Activated T-helper 2 cell treated with anti-CD3 and anti-CD28 coated beads, Interferon-gamma antibody, Interleukin-2, Interleukin-4, amounts not matched to agents 10 μg/mL and 5 μg/mL and 100 μg/mL, durations not matched to agents 14 hours and 24 hours and 36 hours (primary cell): ENCODE measurements around the gene KCNAB1. TPM values are rescaled to one million over a fixed set of nuclear protein-coding genes. Genes with fewer than 3 reads are reported as not detected.
"Not testable (repeated sequence)": the region's sequence is repeated elsewhere in the genome, so short reads cannot be mapped to it uniquely, and the experiment has no call there.

ENCODE experiments used
- DNase-seq: peaks from one replicate; pipeline ENCODE4 v3.0.0; 2021; ENCODE audit warnings: low spot score
- H3K27ac Mint-ChIP-seq: one replicate; pipeline ENCODE4 v1.8.0; 2021; ENCODE audit warnings: mixed read lengths
- H3K27me3 Mint-ChIP-seq: one replicate; pipeline ENCODE4 v1.8.0; 2021; ENCODE audit warnings: low read depth, mixed read lengths
- H3K36me3 Mint-ChIP-seq: one replicate; pipeline ENCODE4 v1.8.0; 2021; ENCODE audit warnings: low read depth, mixed read lengths
- H3K4me1 Mint-ChIP-seq: one replicate; pipeline ENCODE4 v1.8.0; 2021; ENCODE audit warnings: low read depth, mixed read lengths
- H3K4me3 Mint-ChIP-seq: one replicate; pipeline ENCODE4 v1.8.0; 2021; ENCODE audit warnings: low read depth, mild to moderate bottlenecking, moderate library complexity, mixed read lengths
- H3K9me3 Mint-ChIP-seq: one replicate; pipeline ENCODE4 v1.8.0; 2021; ENCODE audit warnings: mixed read lengths
- intact Hi-C: fragments of 100-400 bp; cut with micrococcal nuclease; formaldehyde crosslinking; loops from one replicate; pipeline ENCODE4 v1.15.1; 2023
- total RNA-seq: library from RNA; stranded (reverse); gene quantifications from 2 replicates; pipeline ENCODE4 v1.2.3, GENCODE V29; 2022

Gene KCNAB1
- total RNA-seq, 1 donor from 2014 or later, result not detected

- H3K4me1 Mint-ChIP-seq, H3K36me3 Mint-ChIP-seq, intact Hi-C loops, H3K4me3 Mint-ChIP-seq, H3K9me3 Mint-ChIP-seq, DNase-seq, H3K27ac Mint-ChIP-seq: not testable (repeated sequence)
- peaks cover 18% of the 10 kb centered on the region for H3K27me3 Mint-ChIP-seq
These were observed 74.6 kb downstream of the KCNAB1 start for GRCh38 chr3:156194945-156195344.

- H3K4me3 Mint-ChIP-seq, H3K4me1 Mint-ChIP-seq, H3K27ac Mint-ChIP-seq, intact Hi-C loops, H3K36me3 Mint-ChIP-seq, DNase-seq, H3K9me3 Mint-ChIP-seq: not testable (repeated sequence)
- peaks cover 17% of the 10 kb centered on the region for H3K27me3 Mint-ChIP-seq
These were observed 76.8 kb downstream of the KCNAB1 start for GRCh38 chr3:156197152-156197551.

- intact Hi-C loops, result no loop called here
- H3K4me1 Mint-ChIP-seq, result no peaks in the 10 kb centered on the region
These were observed 81.3 kb downstream of the KCNAB1 start for GRCh38 chr3:156201411-156202405.

GRCh38 chr3:156206157-156206556 is 85.8 kb downstream of the KCNAB1 start:
- Mint-ChIP-seq H3K9me3 (no peaks in the 10 kb centered on the region), H3K36me3 (no peaks in the 10 kb centered on the region), H3K27ac (no peak overlapping the region), H3K4me1 (no peaks in the 10 kb centered on the region), H3K4me3 (no peak overlapping the region), H3K27me3 (peaks cover 22% of the 10 kb centered on the region)
- no peak for DNase-seq
- intact Hi-C loops, result no loop called here

More at GRCh38 chr3:156201411-156202405, 81.3 kb downstream of the KCNAB1 start:
- Mint-ChIP-seq H3K4me3 (no peak overlapping the region), H3K27me3 (peaks cover 20% of the 10 kb centered on the region), H3K36me3 (no peaks in the 10 kb centered on the region), H3K9me3 (no peaks in the 10 kb centered on the region), H3K27ac (no peak overlapping the region)
- DNase-seq, result no peak

GRCh38 chr3:156207802-156208685 is 87.7 kb downstream of the KCNAB1 start:
- Mint-ChIP-seq H3K9me3 (no peaks in the 10 kb centered on the region), H3K27me3 (peaks cover 31% of the 10 kb centered on the region), H3K36me3 (no peaks in the 10 kb centered on the region), H3K4me1 (peaks cover 2% of the 10 kb centered on the region), H3K27ac (no peak overlapping the region), H3K4me3 (no peak overlapping the region)
- DNase-seq, result no peak
- intact Hi-C loops, result no loop called here

- intact Hi-C loops, result no loop called here
- H3K4me1 Mint-ChIP-seq, result peaks cover 2% of the 10 kb centered on the region
- no peaks in the 10 kb centered on the region for H3K36me3 Mint-ChIP-seq
- no peak overlapping the region for H3K4me3 Mint-ChIP-seq
- DNase-seq, result no peak
- no peak overlapping the region for H3K27ac Mint-ChIP-seq
- peaks cover 29% of the 10 kb centered on the region for H3K27me3 Mint-ChIP-seq
- no peaks in the 10 kb centered on the region for H3K9me3 Mint-ChIP-seq
These were observed 89.4 kb downstream of the KCNAB1 start for GRCh38 chr3:156209631-156210335.

- H3K4me1 Mint-ChIP-seq, result peaks cover 2% of the 10 kb centered on the region
- no peak overlapping the region for H3K27ac Mint-ChIP-seq
- peaks cover 32% of the 10 kb centered on the region for H3K27me3 Mint-ChIP-seq
- no peaks in the 10 kb centered on the region for H3K36me3 Mint-ChIP-seq
- H3K9me3 Mint-ChIP-seq, result no peaks in the 10 kb centered on the region
- intact Hi-C loops, result no loop called here
- no peak overlapping the region for H3K4me3 Mint-ChIP-seq
- DNase-seq, result no peak
These were observed 91.2 kb downstream of the KCNAB1 start for GRCh38 chr3:156211583-156211982.

- peaks cover 4% of the 10 kb centered on the region for H3K9me3 Mint-ChIP-seq
- DNase-seq, result no peak
- H3K27me3 Mint-ChIP-seq, result peaks cover 24% of the 10 kb centered on the region
- H3K27ac Mint-ChIP-seq, result no peak overlapping the region
- no peaks in the 10 kb centered on the region for H3K36me3 Mint-ChIP-seq
- no peak overlapping the region for H3K4me3 Mint-ChIP-seq
- peaks cover 2% of the 10 kb centered on the region for H3K4me1 Mint-ChIP-seq
- intact Hi-C loops, result no loop called here
These were observed 94.3 kb downstream of the KCNAB1 start for GRCh38 chr3:156214676-156215075.

GRCh38 chr3:156215751-156216150 is 95.4 kb downstream of the KCNAB1 start:
- no peak for DNase-seq
- H3K27me3 Mint-ChIP-seq, result peaks cover 23% of the 10 kb centered on the region
- H3K4me1 Mint-ChIP-seq, result peaks cover 2% of the 10 kb centered on the region
- peaks cover 4% of the 10 kb centered on the region for H3K9me3 Mint-ChIP-seq
- intact Hi-C loops, result no loop called here
- H3K27ac Mint-ChIP-seq, result no peak overlapping the region
- no peak overlapping the region for H3K4me3 Mint-ChIP-seq
- no peaks in the 10 kb centered on the region for H3K36me3 Mint-ChIP-seq

- peaks cover 2% of the 10 kb centered on the region for H3K4me1 Mint-ChIP-seq
- intact Hi-C loops, result no loop called here
- peaks cover 20% of the 10 kb centered on the region for H3K27me3 Mint-ChIP-seq
- DNase-seq, result no peak
- peaks cover 4% of the 10 kb centered on the region for H3K9me3 Mint-ChIP-seq
- H3K4me3 Mint-ChIP-seq, result no peak overlapping the region
- no peak overlapping the region for H3K27ac Mint-ChIP-seq
- H3K36me3 Mint-ChIP-seq, result no peaks in the 10 kb centered on the region
These were observed 95.8 kb downstream of the KCNAB1 start for GRCh38 chr3:156216216-156216615.

GRCh38 chr3:156216852-156217251 is 96.5 kb downstream of the KCNAB1 start:
- no peak for DNase-seq
- Mint-ChIP-seq H3K27ac (no peak overlapping the region), H3K4me3 (no peak overlapping the region), H3K27me3 (peaks cover 20% of the 10 kb centered on the region), H3K9me3 (peaks cover 4% of the 10 kb centered on the region), H3K36me3 (no peaks in the 10 kb centered on the region), H3K4me1 (no peaks in the 10 kb centered on the region)
- intact Hi-C loops, result no loop called here

GRCh38 chr3:156217674-156218352 is 97.4 kb downstream of the KCNAB1 start:
- intact Hi-C loops, result no loop called here
- peaks cover 11% of the 10 kb centered on the region for H3K27me3 Mint-ChIP-seq
- H3K27ac Mint-ChIP-seq, result no peak overlapping the region
- no peak overlapping the region for H3K4me3 Mint-ChIP-seq
- no peaks in the 10 kb centered on the region for H3K36me3 Mint-ChIP-seq
- peaks cover 4% of the 10 kb centered on the region for H3K9me3 Mint-ChIP-seq
- no peaks in the 10 kb centered on the region for H3K4me1 Mint-ChIP-seq
- no peak for DNase-seq
